T-helper 1 cell treated with Interleukin-12 subunit alpha and Interleukin-12 subunit beta and Interleukin-4 antibody, amounts not matched to agents 30 μg/mL and 1 μg/mL, for 36 hours (primary cell): Measurements from ENCODE around the gene SPG7.
"Not testable (repeated sequence)": the region's sequence is repeated elsewhere in the genome, so short reads cannot be mapped to it uniquely, and the experiment has no call there.

Experiments used
- H3K27ac Mint-ChIP-seq: one replicate; pipeline ENCODE4 v1.8.0; 2021; ENCODE audit warnings: mild to moderate bottlenecking, mixed read lengths
- H3K27me3 Mint-ChIP-seq: one replicate; pipeline ENCODE4 v1.8.0; 2021; ENCODE audit warnings: low read depth, mixed read lengths
- H3K36me3 Mint-ChIP-seq: one replicate; pipeline ENCODE4 v1.8.0; 2021; ENCODE audit warnings: low read depth, mixed read lengths
- H3K4me1 Mint-ChIP-seq: one replicate; pipeline ENCODE4 v1.8.0; 2021; ENCODE audit warnings: low read depth, mixed read lengths
- H3K4me3 Mint-ChIP-seq: one replicate; pipeline ENCODE4 v1.8.0; 2021; ENCODE audit warnings: mild to moderate bottlenecking, moderate library complexity, mixed read lengths
- H3K9me3 Mint-ChIP-seq: one replicate; pipeline ENCODE4 v1.8.0; 2021; ENCODE audit warnings: mixed read lengths

Gene SPG7

DNA sequence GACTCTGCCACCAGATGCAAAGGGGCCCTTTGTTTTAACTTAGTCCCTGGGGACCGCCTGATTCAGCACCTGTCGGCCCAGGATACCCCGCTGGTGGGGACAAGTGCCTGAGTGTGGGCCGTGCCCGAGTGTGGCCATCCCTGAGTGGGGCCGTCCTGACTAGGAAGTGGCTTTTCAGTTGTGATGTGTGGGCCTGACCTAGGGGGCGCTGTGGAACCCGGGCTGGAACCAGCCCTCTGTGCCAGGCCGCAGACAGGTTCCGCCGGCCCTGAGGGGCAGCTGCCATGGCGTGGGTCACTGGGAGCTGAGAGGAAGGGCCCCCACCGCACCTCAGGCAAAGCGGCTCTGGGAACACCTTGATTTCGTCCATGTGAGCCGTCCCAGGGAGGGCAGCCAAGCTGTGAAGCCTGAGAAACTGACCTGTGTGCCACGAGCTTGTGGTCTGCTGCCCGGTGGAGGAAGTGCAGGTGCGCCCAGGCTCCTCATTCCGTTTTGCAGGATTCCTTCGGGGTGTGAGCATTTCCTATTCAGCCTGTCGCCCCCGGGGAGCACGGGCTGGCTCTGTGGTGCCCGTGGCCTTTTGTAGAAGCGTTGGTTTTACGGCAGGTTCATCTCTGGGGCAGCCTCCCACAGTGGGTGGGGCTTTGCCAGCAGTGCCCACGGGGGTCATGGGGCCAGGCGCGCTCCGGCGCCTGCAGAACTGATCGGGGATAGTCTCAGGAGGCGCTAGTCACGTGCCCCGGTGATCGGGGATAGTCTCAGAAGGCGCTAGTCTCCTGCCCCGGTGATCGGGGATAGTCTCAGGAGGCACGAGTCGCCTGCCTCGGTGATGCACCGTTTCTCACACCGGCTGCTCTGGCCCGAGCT, 57.5 kb downstream of the SPG7 start:
- Mint-ChIP-seq H3K9me3 (no peaks in the 10 kb centered on the region), H3K27ac (no peak overlapping the region), H3K4me3 (no peak overlapping the region), H3K27me3 (no peaks in the 10 kb centered on the region), H3K36me3 (peaks cover 37% of the 10 kb centered on the region), H3K4me1 (peaks cover 37% of the 10 kb centered on the region)

GRCh38 chr16:89567656-89568594, 59.7 kb downstream of the SPG7 start:
- Mint-ChIP-seq H3K4me3 (no peak overlapping the region), H3K27ac (no peak overlapping the region), H3K36me3 (peaks cover 20% of the 10 kb centered on the region), H3K4me1 (peaks cover 31% of the 10 kb centered on the region), H3K27me3 (peaks cover 7% of the 10 kb centered on the region), H3K9me3 (no peaks in the 10 kb centered on the region)

- no peaks in the 10 kb centered on the region for H3K9me3 Mint-ChIP-seq
- no peak overlapping the region for H3K4me3 Mint-ChIP-seq
- peaks cover 5% of the 10 kb centered on the region for H3K36me3 Mint-ChIP-seq
- H3K27me3 Mint-ChIP-seq = peaks cover 17% of the 10 kb centered on the region
- peaks cover 20% of the 10 kb centered on the region for H3K4me1 Mint-ChIP-seq
- no peak overlapping the region for H3K27ac Mint-ChIP-seq
These were observed 61.5 kb downstream of the SPG7 start for GRCh38 chr16:89569506-89570341.

GRCh38 chr16:89570342-89570923, 62.2 kb downstream of the SPG7 start:
- Mint-ChIP-seq H3K4me1 (peaks cover 13% of the 10 kb centered on the region), H3K4me3 (no peak overlapping the region), H3K27ac (no peak overlapping the region), H3K36me3 (no peaks in the 10 kb centered on the region), H3K9me3 (no peaks in the 10 kb centered on the region), H3K27me3 (peaks cover 17% of the 10 kb centered on the region)

DNA sequence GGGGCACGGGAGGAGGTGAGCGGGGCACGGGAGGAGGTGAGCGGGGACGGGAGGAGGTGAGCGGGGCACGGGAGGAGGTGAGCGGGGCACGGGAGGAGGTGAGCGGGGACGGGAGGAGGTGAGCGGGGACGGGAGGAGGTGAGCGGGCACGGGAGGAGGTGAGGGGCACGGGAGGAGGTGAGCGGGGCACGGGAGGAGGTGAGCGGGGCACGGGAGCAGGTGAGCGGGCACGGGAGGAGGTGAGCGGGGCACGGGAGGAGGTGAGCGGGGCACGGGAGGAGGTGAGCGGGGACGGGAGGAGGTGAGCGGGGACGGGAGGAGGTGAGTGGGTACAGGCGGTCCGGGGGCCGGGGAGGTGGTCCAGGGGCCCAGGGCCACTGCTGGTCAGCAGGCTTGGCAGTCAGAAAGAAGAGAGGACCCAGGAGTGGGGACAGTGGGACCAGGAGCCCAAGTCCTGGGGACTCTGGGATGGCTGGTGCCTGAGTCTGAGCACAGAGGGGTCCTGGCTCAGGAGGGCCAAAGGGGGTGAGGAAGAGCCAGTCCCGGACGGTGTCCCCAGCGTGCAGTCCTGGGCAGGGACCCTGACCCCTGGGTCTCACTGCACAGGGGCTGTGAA, 62.9 kb downstream of the SPG7 start:
- H3K4me3 Mint-ChIP-seq, H3K9me3 Mint-ChIP-seq: not testable (repeated sequence)

GRCh38 chr16:89571636-89572035, 63.4 kb downstream of the SPG7 start:
- no peak overlapping the region for H3K27ac Mint-ChIP-seq
- peaks cover 5% of the 10 kb centered on the region for H3K4me1 Mint-ChIP-seq
- no peak overlapping the region for H3K4me3 Mint-ChIP-seq
- no peaks in the 10 kb centered on the region for H3K9me3 Mint-ChIP-seq
- H3K36me3 Mint-ChIP-seq = no peaks in the 10 kb centered on the region
- peaks cover 17% of the 10 kb centered on the region for H3K27me3 Mint-ChIP-seq

More for the DNA sequence above, 62.9 kb downstream of the SPG7 start:
- H3K27me3 Mint-ChIP-seq = peaks cover 17% of the 10 kb centered on the region
- H3K36me3 Mint-ChIP-seq, H3K27ac Mint-ChIP-seq, H3K4me1 Mint-ChIP-seq: not testable (repeated sequence)

- Mint-ChIP-seq H3K4me3 (no peak overlapping the region), H3K27me3 (peaks cover 18% of the 10 kb centered on the region), H3K27ac (no peak overlapping the region), H3K36me3 (no peaks in the 10 kb centered on the region), H3K4me1 (peaks cover 5% of the 10 kb centered on the region), H3K9me3 (no peaks in the 10 kb centered on the region)
These were observed 63.9 kb downstream of the SPG7 start for GRCh38 chr16:89572073-89572484.

GRCh38 chr16:89572485-89573205, 64.4 kb downstream of the SPG7 start:
- peaks cover 21% of the 10 kb centered on the region for H3K27me3 Mint-ChIP-seq
- no peak overlapping the region for H3K27ac Mint-ChIP-seq
- peaks cover 5% of the 10 kb centered on the region for H3K4me1 Mint-ChIP-seq
- no peaks in the 10 kb centered on the region for H3K9me3 Mint-ChIP-seq
- no peaks in the 10 kb centered on the region for H3K36me3 Mint-ChIP-seq
- no peak overlapping the region for H3K4me3 Mint-ChIP-seq

GRCh38 chr16:89573826-89574680, 65.8 kb downstream of the SPG7 start:
- Mint-ChIP-seq H3K27me3 (peaks cover 24% of the 10 kb centered on the region), H3K36me3 (no peaks in the 10 kb centered on the region), H3K9me3 (no peaks in the 10 kb centered on the region), H3K4me1 (peaks cover 5% of the 10 kb centered on the region), H3K27ac (no peak overlapping the region), H3K4me3 (no peak overlapping the region)

DNA sequence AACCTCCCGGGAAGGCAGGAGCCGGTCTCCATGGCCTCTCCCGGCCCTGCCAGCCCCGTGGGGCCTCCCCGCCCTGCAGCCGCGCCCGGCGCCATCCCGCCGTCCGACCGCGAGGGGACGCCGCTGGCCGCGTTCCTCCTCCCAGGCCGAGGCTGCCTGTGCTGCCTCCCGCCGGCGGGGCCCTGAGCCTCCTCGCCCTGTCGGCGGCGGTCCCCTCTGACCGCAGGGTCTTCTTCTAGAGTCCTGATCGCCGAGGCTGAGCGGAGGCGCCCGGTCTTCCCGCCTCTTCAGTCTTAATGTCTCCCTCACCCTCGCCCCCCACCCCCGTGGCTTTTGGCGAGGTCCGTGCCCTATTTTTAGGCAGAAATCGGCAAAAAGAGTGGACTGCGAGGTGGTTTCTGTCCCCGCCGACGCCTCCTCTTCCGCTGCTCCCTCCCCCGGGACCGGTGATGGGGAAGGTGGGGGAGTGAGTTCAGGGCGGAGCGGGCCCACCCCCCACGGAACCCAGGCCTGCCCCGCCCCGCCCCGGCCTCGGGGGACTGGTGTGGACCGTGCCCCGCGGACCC, 66.6 kb downstream of the SPG7 start:
- Mint-ChIP-seq H3K27me3 (peaks cover 24% of the 10 kb centered on the region), H3K9me3 (no peaks in the 10 kb centered on the region), H3K36me3 (no peaks in the 10 kb centered on the region), H3K4me3 (no peak overlapping the region), H3K27ac (no peak overlapping the region), H3K4me1 (peaks cover 5% of the 10 kb centered on the region)

DNA sequence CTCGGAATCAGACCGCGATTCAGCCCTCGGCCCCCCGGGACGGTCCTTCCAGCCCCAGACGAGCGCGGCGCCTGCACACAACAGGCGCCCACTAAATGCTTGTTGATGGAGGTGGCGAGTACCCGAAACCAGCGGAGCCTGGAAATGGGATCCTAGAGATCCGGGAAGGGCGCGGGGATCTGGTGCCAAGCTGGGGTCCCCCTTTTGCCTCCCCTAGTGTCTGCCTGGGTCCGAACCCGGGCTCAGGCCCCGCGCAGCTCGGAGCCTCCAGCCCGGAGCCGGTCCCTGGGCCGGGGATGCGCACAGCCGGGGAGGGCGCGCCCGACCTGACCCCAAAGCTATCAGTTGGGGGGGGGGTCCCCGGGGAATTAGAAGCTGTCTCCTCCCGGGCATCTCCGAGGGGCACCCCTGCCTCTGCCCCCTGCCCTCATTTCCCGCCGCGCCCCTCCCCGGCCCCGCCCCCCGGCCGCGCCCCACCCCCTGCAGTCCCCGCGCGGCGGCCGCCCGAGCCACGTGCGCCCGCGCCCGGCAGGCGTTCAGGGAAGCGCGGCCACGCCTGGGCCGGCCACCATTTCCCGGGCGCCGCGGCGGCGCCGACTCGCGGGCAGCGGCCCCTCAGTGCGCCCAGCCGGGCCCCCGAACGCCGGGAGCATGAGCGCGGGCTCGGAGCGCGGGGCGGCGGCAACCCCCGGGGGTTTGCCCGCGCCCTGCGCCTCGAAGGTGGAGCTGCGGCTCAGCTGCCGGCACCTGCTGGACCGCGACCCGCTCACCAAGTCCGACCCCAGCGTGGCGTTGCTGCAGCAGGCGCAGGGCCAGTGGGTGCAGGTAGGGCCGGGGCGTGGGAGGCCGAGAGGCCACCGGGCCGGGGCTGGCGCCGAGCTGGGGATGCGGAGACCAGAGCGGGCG, 67.3 kb downstream of the SPG7 start, which contains the start of gene CPNE7:
TSS of gene CPNE7 (plus strand) at position 512 of the 906 bp plus-strand sequence. CDS start at position 652, 140 bp downstream.
- H3K9me3 Mint-ChIP-seq = no peaks in the 10 kb centered on the region
- no peaks in the 10 kb centered on the region for H3K36me3 Mint-ChIP-seq
- peaks cover 24% of the 10 kb centered on the region for H3K27me3 Mint-ChIP-seq
- H3K27ac Mint-ChIP-seq = no peak within 1 kb of the TSS
- peaks cover 5% of the 10 kb centered on the region for H3K4me1 Mint-ChIP-seq
- H3K4me3 Mint-ChIP-seq = no peak within 1 kb of the TSS
